GM10248 (cell line): ENCODE measurements around the gene RIMBP2.

ENCODE experiments used
- CTCF ChIA-PET: fragments of 300-600 bp; sonication (Branson Sonifier 250); formaldehyde crosslinking; extraction: SDS; loops from one replicate; lab custom pipeline; 2021; ENCODE audit warnings: antibody characterized with exemption; lab: Yijun Ruan, JAX
- POLR2A ChIA-PET: fragments of 350-650 bp; sonication (Branson Sonifier 250); formaldehyde crosslinking; extraction: SDS; loops from one replicate; lab custom pipeline; 2020; ENCODE audit warnings: antibody characterized with exemption; lab: Yijun Ruan, JAX
- DNase-seq: peaks from one replicate; pipeline ENCODE4 v3.0.0; 2012; ENCODE audit errors: extremely low spot score
- TF ChIP-seq, protein P1 (sequence below): IDR thresholded peaks from 2 replicates; pipeline ENCODE4 v1.5.1; 2012; ENCODE audit warnings: mild to moderate bottlenecking, low read depth; ENCODE audit errors: extremely low read depth, missing control alignments, control extremely low read depth

Gene RIMBP2

DNA sequence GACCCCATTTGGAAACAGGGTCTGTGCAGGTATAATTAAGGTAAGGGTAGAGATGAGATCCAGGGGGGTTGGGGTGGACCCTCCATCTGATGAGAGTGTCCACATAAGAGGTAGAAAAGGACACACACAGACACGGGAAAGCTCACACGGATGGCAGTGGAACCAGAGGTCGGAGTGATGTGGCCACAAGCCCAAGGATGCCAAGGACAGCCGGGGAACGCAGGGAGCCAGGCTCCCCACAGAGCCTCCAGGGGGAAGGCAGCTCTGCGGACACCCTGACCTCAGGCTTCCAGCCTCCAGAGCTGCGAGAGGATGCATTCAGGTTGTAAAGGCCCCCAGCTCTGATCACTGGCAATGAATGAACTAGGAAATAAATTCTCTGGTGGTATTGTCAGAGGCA, 33.0 kb downstream of the RIMBP2 start:
- ChIA-PET POLR2A (no interaction called here), CTCF (no interaction called here)
- TF ChIP-seq, protein P1, sequence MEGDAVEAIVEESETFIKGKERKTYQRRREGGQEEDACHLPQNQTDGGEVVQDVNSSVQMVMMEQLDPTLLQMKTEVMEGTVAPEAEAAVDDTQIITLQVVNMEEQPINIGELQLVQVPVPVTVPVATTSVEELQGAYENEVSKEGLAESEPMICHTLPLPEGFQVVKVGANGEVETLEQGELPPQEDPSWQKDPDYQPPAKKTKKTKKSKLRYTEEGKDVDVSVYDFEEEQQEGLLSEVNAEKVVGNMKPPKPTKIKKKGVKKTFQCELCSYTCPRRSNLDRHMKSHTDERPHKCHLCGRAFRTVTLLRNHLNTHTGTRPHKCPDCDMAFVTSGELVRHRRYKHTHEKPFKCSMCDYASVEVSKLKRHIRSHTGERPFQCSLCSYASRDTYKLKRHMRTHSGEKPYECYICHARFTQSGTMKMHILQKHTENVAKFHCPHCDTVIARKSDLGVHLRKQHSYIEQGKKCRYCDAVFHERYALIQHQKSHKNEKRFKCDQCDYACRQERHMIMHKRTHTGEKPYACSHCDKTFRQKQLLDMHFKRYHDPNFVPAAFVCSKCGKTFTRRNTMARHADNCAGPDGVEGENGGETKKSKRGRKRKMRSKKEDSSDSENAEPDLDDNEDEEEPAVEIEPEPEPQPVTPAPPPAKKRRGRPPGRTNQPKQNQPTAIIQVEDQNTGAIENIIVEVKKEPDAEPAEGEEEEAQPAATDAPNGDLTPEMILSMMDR = no peak
- DNase-seq = no peak

DNA sequence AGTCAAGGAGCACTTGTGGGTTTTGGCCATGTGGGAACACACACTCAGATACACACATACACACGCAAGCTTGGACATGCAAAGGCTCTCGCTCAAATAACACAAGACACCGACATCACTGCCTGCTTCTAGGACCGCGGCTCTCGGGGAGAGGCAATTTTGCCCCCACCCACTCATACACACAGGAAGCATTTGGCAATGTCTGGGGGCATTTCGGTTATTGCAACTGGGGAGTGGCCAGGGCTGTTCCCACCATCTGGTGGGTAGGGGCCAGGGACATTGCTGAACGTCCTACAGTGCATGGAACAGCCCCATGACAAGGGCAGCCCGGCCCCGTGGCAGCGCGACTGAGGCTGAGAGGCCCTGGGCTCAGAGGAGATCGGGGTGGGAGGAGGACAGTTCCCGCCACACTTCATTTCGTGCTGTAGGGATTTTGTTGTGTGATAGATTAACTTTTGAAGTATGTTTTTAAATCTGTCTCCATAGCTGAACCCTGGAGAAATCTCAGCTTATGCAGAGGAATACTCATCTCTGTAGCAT, 35.6 kb downstream of the RIMBP2 start:
- CTCF ChIA-PET = no interaction called here
- no peak for DNase-seq
- TF ChIP-seq, protein P1 = no peak
- POLR2A ChIA-PET = no interaction called here

DNA sequence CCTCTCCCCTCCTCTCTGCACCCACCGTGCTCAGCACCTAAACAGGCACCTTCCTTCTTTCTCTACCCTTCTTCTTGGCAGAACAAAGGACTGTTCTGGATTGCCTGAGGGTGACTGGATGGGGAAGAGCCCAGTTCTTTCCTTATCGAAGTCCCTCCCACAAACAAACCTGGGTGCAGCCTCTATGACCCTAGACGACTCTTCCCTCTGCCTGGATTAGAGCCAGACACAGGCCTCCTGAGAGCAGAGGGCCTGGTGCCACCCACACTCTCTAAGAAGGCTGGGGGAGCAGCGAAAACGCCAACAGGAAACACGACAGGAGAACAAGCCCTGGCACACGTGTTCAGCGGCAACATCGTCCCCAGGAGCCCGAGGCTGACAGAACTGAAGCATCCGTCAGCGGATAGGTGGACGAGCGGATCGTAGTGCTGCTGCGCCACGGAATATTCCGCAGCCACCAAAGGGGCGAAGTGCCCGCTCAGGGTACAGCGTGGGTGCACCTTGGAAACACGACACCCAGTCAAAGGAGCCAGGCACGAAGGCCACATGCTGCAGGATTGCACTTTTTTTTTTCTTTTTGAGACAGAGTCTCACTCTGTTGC, 38.0 kb downstream of the RIMBP2 start:
- ChIA-PET CTCF (no interaction called here), POLR2A (no interaction called here)
- DNase-seq = no peak
- TF ChIP-seq, protein P1 = no peak

DNA sequence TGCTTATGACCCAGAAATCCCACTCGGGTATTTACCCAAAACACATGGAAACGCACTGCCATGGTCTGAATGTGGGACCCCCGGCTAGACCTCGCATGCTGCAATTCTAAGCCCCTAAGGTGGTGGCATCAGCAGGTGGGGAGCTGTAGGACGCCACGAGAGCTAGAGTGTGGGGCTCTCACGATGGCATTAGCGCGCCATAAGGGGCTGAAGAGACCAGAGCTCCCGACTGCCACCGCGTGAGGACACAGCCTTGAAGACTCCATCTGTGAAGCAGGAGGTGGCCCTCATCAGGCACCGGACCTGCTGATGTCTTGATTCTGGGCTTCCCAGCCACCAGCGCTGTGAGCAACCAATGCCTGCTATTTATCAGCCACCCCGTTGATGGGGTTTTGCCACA, 40.3 kb downstream of the RIMBP2 start:
- ChIA-PET CTCF (no interaction called here), POLR2A (no interaction called here)
- TF ChIP-seq, protein P1 = no peak
- no peak for DNase-seq

DNA sequence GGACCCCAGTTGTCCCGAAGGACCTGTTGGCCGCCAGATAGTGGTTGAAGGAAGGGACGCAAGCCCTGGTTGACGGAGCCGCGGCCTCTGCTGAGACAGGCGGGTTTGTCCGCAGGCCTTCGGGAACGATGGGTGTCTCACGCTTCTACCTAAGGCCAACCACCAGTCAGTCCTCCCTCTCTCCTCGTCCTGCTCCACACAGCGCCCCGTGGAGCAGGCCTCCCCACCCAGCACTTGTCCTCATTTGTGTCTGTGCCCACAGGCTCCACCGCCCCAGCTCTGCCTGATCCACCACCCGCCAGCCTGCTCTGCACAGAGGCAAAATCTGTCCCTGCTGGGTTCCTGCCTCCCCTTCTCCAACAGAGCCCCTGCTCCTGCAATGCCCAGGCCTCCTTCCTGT, 41.0 kb downstream of the RIMBP2 start:
- ChIA-PET POLR2A (no interaction called here), CTCF (no interaction called here)
- TF ChIP-seq, protein P1 = no peak
- DNase-seq = no peak

DNA sequence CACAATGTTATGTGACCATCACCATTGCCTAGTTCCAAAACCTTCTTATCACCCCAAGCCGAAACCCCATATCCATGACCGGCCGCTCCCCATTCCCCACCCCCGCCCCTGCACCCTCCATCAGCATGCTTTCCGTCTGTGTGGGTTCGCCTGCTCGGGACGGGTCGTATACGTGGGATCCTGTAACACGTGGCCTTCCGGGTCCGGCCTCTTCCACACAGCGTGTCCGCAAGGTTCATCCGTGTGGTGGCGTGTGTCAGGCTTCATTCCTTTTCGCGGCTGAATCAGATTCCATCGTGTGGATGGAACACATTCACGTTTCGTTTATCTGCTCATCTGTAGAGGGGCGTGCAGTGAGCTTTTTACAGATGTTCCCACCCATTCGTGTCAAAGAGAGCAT, 41.4 kb downstream of the RIMBP2 start:
- CTCF ChIA-PET = no interaction called here
- POLR2A ChIA-PET = no interaction called here
- DNase-seq = no peak
- TF ChIP-seq, protein P1 = no peak

DNA sequence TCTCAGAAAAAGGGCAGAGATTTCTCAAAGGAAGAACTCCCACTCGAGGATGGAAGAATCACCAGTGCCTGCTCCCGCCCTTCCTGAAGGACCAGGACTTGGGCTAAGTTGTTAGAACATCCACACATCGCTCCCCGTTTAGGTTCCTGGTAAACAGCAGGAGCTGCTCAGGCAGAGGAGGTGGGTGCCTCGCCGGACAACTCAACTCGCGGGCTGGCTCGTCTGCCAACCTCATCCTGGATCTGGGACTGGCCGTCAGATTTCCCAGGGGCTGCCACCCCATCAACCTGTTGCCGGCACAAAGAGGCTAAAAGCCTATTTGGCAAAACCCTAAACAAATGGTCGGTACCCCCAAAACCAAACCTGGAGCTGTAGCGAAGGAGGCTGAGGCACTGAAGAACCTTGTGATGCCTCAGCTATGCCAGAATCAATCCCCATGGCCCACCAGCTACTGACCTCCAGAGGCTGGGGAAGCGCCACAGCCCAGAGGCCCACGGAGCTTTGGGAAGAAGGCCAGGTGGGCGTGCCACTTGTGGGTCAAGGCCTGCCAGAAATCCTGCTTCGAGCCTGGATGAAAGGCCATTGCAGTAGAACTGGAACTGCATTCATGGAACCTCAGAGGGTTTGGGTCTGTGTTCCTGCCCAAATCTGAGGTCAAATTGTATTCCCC, 42.9 kb downstream of the RIMBP2 start:
- CTCF ChIA-PET = no interaction called here
- DNase-seq = no peak
- POLR2A ChIA-PET = no interaction called here
- TF ChIP-seq, protein P1 = no peak
